Smooth muscle cell (in vitro differentiated cells): Measurements from ENCODE around the gene MYH14. TPM values are rescaled to one million over a fixed set of nuclear protein-coding genes. Genes with fewer than 3 reads are reported as not detected.

Experiments used
- DNase-seq: peaks from one replicate; lab custom pipeline; 2025; ENCODE audit not compliant: unreplicated experiment; lab: John Stamatoyannopoulos, UW
- H2AFZ ChIP-seq: fragments of 200-600 bp; sonication (generic); 2 replicates; pipeline ENCODE4 v1.6.0; 2016; ENCODE audit warnings: antibody characterized with exemption, low read depth, mild to moderate bottlenecking
- H3F3A ChIP-seq: fragments of 200-600 bp; sonication (generic); 2 replicates; pipeline ENCODE4 v1.6.0; 2017; ENCODE audit warnings: antibody characterized with exemption, low read depth
- H3K27ac ChIP-seq: fragments of 200-600 bp; sonication (generic); 2 replicates; pipeline ENCODE4 v1.5.1; 2016; ENCODE audit warnings: low read depth, mild to moderate bottlenecking
- H3K27me3 ChIP-seq: fragments of 200-600 bp; sonication (generic); 2 replicates; pipeline ENCODE4 v1.6.1; 2016; ENCODE audit warnings: low read depth, mild to moderate bottlenecking
- H3K36me3 ChIP-seq: fragments of 200-600 bp; sonication (generic); 2 replicates; pipeline ENCODE4 v1.5.1; 2016; ENCODE audit warnings: low read depth
- H3K4me1 ChIP-seq: fragments of 200-600 bp; sonication (generic); 2 replicates; pipeline ENCODE4 v1.5.1; 2016; ENCODE audit warnings: low read depth
- H3K4me2 ChIP-seq: fragments of 200-600 bp; sonication (generic); 2 replicates; pipeline ENCODE4 v1.6.0; 2016; ENCODE audit warnings: mild to moderate bottlenecking
- H3K4me3 ChIP-seq: fragments of 200-600 bp; sonication (generic); 2 replicates; pipeline ENCODE4 v1.5.1; 2016; ENCODE audit warnings: mild to moderate bottlenecking
- H3K79me2 ChIP-seq: fragments of 200-600 bp; sonication (generic); 2 replicates; pipeline ENCODE4 v1.6.0; 2016; ENCODE audit warnings: low read depth, mild to moderate bottlenecking
- H3K9ac ChIP-seq: fragments of 200-600 bp; sonication (generic); 2 replicates; pipeline ENCODE4 v1.6.0; 2016; ENCODE audit warnings: low read depth
- H3K9me3 ChIP-seq: fragments of 200-600 bp; sonication (generic); replicated peaks from 2 replicates; pipeline ENCODE4 v1.5.1; 2016; ENCODE audit warnings: low read depth
- H4K20me1 ChIP-seq: fragments of 200-600 bp; sonication (generic); 2 replicates; pipeline ENCODE4 v1.6.0; 2016; ENCODE audit warnings: low read depth
- WGBS: methylation state at CpG from one replicate; pipeline ENCODE4 v1.1.7; 2016; ENCODE audit warnings: low lambda C conversion rate; 5-methylcytosine and 5-hydroxymethylcytosine counted together
- polyA plus RNA-seq: library from polyadenylated mRNA; unstranded; fragments of >200 nt; fragmentation: Nextera tagmentation; extraction: Ambion mirVana; gene quantifications from 2 replicates; pipeline ENCODE4 v1.2.1, GENCODE V29; 2016
- total RNA-seq: library from RNA; depleted of rRNA; stranded (reverse); fragments of >200 nt; gene quantifications from 2 replicates; pipeline ENCODE4 v1.2.3, GENCODE V29; 2014
- TF ChIP-seq, protein P1 (sequence below): fragments of 200-600 bp; sonication (generic); IDR thresholded peaks from 2 replicates; pipeline ENCODE4 v1.5.1; 2017; ENCODE audit warnings: borderline replicate concordance, mild to moderate bottlenecking, antibody characterized with exemption; ENCODE audit not compliant: insufficient read depth, poor library complexity, severe bottlenecking

MYH14 gene
- total and polyA plus RNA-seq, 2 experiments from 2014 or later, result 7.5 to 30.6 TPM

DNA sequence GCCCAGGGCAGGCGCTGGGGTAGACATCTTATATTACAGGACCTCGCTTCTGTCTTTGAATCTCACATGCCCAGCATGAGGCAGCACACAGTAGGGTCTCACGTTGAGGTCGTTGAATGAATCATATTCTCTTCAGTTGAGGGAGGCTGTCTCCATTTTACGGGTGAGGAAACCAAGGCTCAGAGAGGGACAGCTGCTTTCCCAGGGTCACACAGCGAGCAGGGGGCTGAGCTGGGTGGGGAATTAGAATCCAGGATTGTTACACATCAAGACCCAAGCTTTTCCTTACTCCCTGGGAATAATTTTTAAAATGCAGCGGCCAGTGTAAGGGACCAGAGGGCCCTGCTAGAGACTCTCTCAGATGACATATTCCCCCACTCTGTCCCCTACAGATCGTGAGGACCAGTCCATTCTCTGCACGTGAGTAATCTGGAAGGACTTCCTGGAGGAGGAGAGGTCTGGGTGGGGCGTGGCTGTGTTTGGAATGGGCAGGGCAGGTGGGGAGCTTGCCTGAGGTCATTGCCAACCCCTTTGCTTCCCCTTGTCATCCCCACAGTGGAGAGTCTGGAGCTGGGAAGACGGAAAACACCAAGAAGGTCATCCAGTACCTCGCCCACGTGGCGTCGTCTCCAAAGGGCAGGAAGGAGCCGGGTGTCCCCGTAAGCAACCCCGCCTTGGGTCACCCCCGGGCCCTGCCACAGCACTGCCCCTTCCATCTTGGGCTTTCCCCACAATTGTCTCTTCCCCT is 19.4 kb downstream of the MYH14 start:
- WGBS, result 86% methylated on average over 19 of the region's 19 CpGs
- no peak overlapping the region for H3K4me2 ChIP-seq
- no peaks in the 10 kb centered on the region for H3K27me3 ChIP-seq
- no peak for DNase-seq
- no peaks in the 10 kb centered on the region for H3K4me1 ChIP-seq
- H3K36me3 ChIP-seq, result no peaks in the 10 kb centered on the region
- no peaks in the 10 kb centered on the region for H4K20me1 ChIP-seq
- no peaks in the 10 kb centered on the region for H3K9me3 ChIP-seq
- no peaks in the 10 kb centered on the region for H3F3A ChIP-seq
- no peak overlapping the region for H2AFZ ChIP-seq
- no peaks in the 10 kb centered on the region for H3K79me2 ChIP-seq
- no peak overlapping the region for H3K9ac ChIP-seq
- TF ChIP-seq, protein P1, sequence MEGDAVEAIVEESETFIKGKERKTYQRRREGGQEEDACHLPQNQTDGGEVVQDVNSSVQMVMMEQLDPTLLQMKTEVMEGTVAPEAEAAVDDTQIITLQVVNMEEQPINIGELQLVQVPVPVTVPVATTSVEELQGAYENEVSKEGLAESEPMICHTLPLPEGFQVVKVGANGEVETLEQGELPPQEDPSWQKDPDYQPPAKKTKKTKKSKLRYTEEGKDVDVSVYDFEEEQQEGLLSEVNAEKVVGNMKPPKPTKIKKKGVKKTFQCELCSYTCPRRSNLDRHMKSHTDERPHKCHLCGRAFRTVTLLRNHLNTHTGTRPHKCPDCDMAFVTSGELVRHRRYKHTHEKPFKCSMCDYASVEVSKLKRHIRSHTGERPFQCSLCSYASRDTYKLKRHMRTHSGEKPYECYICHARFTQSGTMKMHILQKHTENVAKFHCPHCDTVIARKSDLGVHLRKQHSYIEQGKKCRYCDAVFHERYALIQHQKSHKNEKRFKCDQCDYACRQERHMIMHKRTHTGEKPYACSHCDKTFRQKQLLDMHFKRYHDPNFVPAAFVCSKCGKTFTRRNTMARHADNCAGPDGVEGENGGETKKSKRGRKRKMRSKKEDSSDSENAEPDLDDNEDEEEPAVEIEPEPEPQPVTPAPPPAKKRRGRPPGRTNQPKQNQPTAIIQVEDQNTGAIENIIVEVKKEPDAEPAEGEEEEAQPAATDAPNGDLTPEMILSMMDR, result no peak
- H3K4me3 ChIP-seq, result no peak overlapping the region
- H3K27ac ChIP-seq, result no peak overlapping the region

DNA sequence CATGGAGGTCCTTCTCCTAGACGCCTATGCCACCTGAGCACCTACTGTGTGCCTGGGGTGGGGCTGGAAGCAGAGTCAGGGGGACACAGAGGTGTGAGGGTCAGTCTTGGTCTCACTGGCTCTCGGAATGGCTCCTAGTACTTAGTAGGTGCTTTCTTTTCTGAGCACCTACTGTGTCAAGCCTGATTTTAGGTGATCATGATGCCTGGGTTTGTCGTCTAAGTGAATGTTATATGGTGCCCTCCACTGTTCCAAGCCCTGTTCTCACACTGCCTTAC is 20.0 kb downstream of the MYH14 start:
- H3K79me2 ChIP-seq, result no peaks in the 10 kb centered on the region
- TF ChIP-seq, protein P1, result no peak
- WGBS, result 95% methylated on average over 3 of the region's 3 CpGs
- H3F3A ChIP-seq, result no peaks in the 10 kb centered on the region
- no peak overlapping the region for H3K27ac ChIP-seq
- H4K20me1 ChIP-seq, result no peaks in the 10 kb centered on the region
- no peaks in the 10 kb centered on the region for H3K36me3 ChIP-seq
- H2AFZ ChIP-seq, result no peak overlapping the region
- no peak overlapping the region for H3K4me2 ChIP-seq
- H3K27me3 ChIP-seq, result no peaks in the 10 kb centered on the region
- no peak overlapping the region for H3K9ac ChIP-seq
- H3K9me3 ChIP-seq, result no peaks in the 10 kb centered on the region
- no peak overlapping the region for H3K4me3 ChIP-seq
- no peaks in the 10 kb centered on the region for H3K4me1 ChIP-seq
- DNase-seq, result no peak

DNA sequence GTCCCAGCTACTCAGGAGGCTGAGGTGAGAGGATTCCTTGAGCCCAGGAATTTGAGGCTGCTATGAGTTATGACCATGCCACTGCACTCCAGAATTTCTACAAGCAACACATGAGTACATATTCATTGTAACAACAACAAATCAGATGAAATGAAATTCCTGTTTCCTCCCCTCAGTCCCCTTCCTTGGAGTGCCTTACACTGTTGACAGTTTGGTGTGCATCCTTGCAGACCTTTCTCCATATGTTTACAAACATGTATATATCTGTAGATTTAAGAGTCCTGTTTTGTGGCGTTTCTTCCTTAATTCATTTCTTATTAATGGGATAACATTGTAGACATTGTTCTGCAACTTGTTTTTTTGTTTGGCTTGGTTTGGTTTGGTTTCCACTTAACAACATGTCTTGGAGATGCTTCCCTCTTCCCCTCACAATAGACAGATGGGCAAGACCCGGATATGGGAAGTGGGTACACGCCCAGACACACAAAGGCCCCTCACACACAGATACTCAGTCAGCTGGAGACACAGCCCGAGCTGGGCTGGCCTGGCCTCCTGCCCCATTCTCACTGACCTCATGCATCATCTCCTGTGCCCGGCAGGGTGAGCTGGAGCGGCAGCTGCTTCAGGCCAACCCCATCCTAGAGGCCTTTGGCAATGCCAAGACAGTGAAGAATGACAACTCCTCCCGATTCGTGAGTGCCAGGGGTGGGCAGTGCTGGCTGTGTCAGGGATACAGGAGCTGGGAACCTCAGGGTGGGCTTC is 21.7 kb downstream of the MYH14 start:
- Histone ChIP-seq H3K4me1 (no peaks in the 10 kb centered on the region), H3F3A (no peaks in the 10 kb centered on the region), H3K79me2 (no peaks in the 10 kb centered on the region), H3K27me3 (no peaks in the 10 kb centered on the region), H3K4me3 (no peak overlapping the region), H3K4me2 (no peak overlapping the region), H2AFZ (no peak overlapping the region), H3K9ac (no peak overlapping the region), H3K36me3 (no peaks in the 10 kb centered on the region), H3K9me3 (no peaks in the 10 kb centered on the region), H4K20me1 (no peaks in the 10 kb centered on the region), H3K27ac (no peak overlapping the region)
- TF ChIP-seq, protein P1, result no peak
- 86% methylated on average over 8 of the region's 8 CpGs for WGBS
- DNase-seq, result no peak
